NCI-H1417 (cell line): ENCODE results near the gene CCNL1.
"Not testable (repeated sequence)": the region's sequence is repeated elsewhere in the genome, so short reads cannot be mapped to it uniquely, and the experiment has no call there.

Experiments
- DNase-seq, 3 experiments: peaks; one replicate each; lab custom pipeline; 2025; lab: John Stamatoyannopoulos, UW

Gene CCNL1

GRCh38 chr3:157103280-157103679, 56.7 kb downstream of the CCNL1 start:
- DNase-seq, result no peak

GRCh38 chr3:157102595-157102994, 57.4 kb downstream of the CCNL1 start:
- DNase-seq, result not testable (repeated sequence)

- DNase-seq, result no peak
Measured at GRCh38 chr3:157102098-157102497, 57.8 kb downstream of the CCNL1 start.

- no peak for DNase-seq
Measured at GRCh38 chr3:157101486-157101885, 58.5 kb downstream of the CCNL1 start.

GRCh38 chr3:157100608-157101396, 59.1 kb downstream of the CCNL1 start:
- no peak for DNase-seq

- no peak for DNase-seq
Measured at GRCh38 chr3:157100096-157100477, 59.9 kb downstream of the CCNL1 start.

GRCh38 chr3:157099326-157100095, 60.4 kb downstream of the CCNL1 start:
- DNase-seq, result no peak

GRCh38 chr3:157098823-157099185, 61.1 kb downstream of the CCNL1 start:
- DNase-seq, result no peak

GRCh38 chr3:157098121-157098822, 61.7 kb downstream of the CCNL1 start:
- DNase-seq, result no peak
